CMK (cell line): ENCODE results near the gene KRT86.
"Not testable (repeated sequence)": the region's sequence is repeated elsewhere in the genome, so short reads cannot be mapped to it uniquely, and the experiment has no call there.

ENCODE experiments used
- DNase-seq: peaks from one replicate; pipeline ENCODE4 v3.0.0-alpha.2; 2010; ENCODE audit warnings: low read depth

Gene KRT86

GRCh38 chr12:52314511-52314910 lies 40.1 kb downstream of the KRT86 start:
- DNase-seq: no peak

GRCh38 chr12:52315721-52316120 lies 41.3 kb downstream of the KRT86 start:
- DNase-seq: not testable (repeated sequence)

GRCh38 chr12:52316290-52316689 lies 41.8 kb downstream of the KRT86 start:
- no peak for DNase-seq

GRCh38 chr12:52316701-52317100 lies 42.3 kb downstream of the KRT86 start:
- DNase-seq: no peak

- DNase-seq: no peak
Observed at GRCh38 chr12:52317468-52318052, 43.1 kb downstream of the KRT86 start.

GRCh38 chr12:52318241-52318990 lies 44.0 kb downstream of the KRT86 start:
- no peak for DNase-seq

GRCh38 chr12:52319097-52319496 lies 44.7 kb downstream of the KRT86 start:
- DNase-seq: no peak

- DNase-seq: no peak
Observed at GRCh38 chr12:52320784-52321400, 46.4 kb downstream of the KRT86 start, which contains the start of gene KRT83. KRT83 (minus strand) TSS chr12:52321398; CDS start chr12:52321335, 63 bp downstream.

- DNase-seq: no peak
Observed at GRCh38 chr12:52321418-52321817, 47.0 kb downstream of the KRT86 start.

- DNase-seq: no peak
Observed at GRCh38 chr12:52322069-52322468, 47.6 kb downstream of the KRT86 start.

GRCh38 chr12:52323001-52323400 lies 48.6 kb downstream of the KRT86 start:
- DNase-seq: no peak

GRCh38 chr12:52323416-52324152 lies 49.1 kb downstream of the KRT86 start:
- no peak for DNase-seq

- no peak for DNase-seq
Observed at GRCh38 chr12:52324153-52324444, 49.7 kb downstream of the KRT86 start.

- DNase-seq: peak; percentile 52
Observed at GRCh38 chr12:52327052-52327829, 52.8 kb downstream of the KRT86 start.

GRCh38 chr12:52327830-52328500 lies 53.5 kb downstream of the KRT86 start:
- no peak for DNase-seq

GRCh38 chr12:52331039-52331438 lies 56.6 kb downstream of the KRT86 start:
- DNase-seq: no peak

- DNase-seq: no peak
Observed at GRCh38 chr12:52331833-52332232, 57.4 kb downstream of the KRT86 start.

- DNase-seq: no peak
Observed at GRCh38 chr12:52332381-52332780, 57.9 kb downstream of the KRT86 start.

- no peak for DNase-seq
Observed at GRCh38 chr12:52333321-52333720, 58.9 kb downstream of the KRT86 start.

GRCh38 chr12:52334185-52334584 lies 59.7 kb downstream of the KRT86 start:
- DNase-seq: no peak

GRCh38 chr12:52335598-52336262 lies 61.3 kb downstream of the KRT86 start:
- DNase-seq: no peak
